KMS-11 (cell line): ENCODE results near the gene NLRC5.

Source experiments
- H2AFZ ChIP-seq: fragments of 200-600 bp; sonication (generic); 2 replicates; pipeline ENCODE4 v1.6.1; 2016; ENCODE audit warnings: antibody characterized with exemption, mixed run types, low read depth
- H3K27ac ChIP-seq: fragments of 200-600 bp; sonication (generic); 2 replicates; pipeline ENCODE4 v1.6.1; 2016; ENCODE audit warnings: mild to moderate bottlenecking, mixed run types
- H3K27me3 ChIP-seq: fragments of 200-600 bp; sonication (generic); 2 replicates; pipeline ENCODE4 v1.6.1; 2017; ENCODE audit warnings: mild to moderate bottlenecking, low read depth, mixed run types, moderate library complexity; ENCODE audit not compliant: insufficient read depth
- H3K36me3 ChIP-seq: fragments of 200-600 bp; sonication (generic); 2 replicates; pipeline ENCODE4 v1.6.1; 2017; ENCODE audit warnings: mild to moderate bottlenecking, mixed run types; ENCODE audit not compliant: insufficient read depth
- H3K4me1 ChIP-seq: fragments of 200-600 bp; sonication (generic); 2 replicates; pipeline ENCODE4 v1.6.1; 2016; ENCODE audit warnings: mild to moderate bottlenecking, low read depth, mixed run types; ENCODE audit not compliant: poor library complexity, severe bottlenecking
- H3K4me2 ChIP-seq: fragments of 200-600 bp; sonication (generic); 2 replicates; pipeline ENCODE4 v1.7.0; 2016; ENCODE audit warnings: mild to moderate bottlenecking, mixed run types
- H3K4me3 ChIP-seq: fragments of 200-600 bp; sonication (generic); IDR thresholded peaks from 2 replicates; pipeline ENCODE4 v1.6.1; 2017; ENCODE audit warnings: low read depth, low read length, mixed read lengths; ENCODE audit not compliant: insufficient read depth
- H3K79me2 ChIP-seq: fragments of 200-600 bp; sonication (generic); 2 replicates; pipeline ENCODE4 v1.6.1; 2016; ENCODE audit warnings: low read depth, mixed run types; ENCODE audit not compliant: insufficient read depth
- H3K9ac ChIP-seq: fragments of 200-600 bp; sonication (generic); 2 replicates; pipeline ENCODE4 v1.6.1; 2016; ENCODE audit warnings: mild to moderate bottlenecking, mixed run types
- H4K20me1 ChIP-seq: fragments of 200-600 bp; sonication (generic); 2 replicates; pipeline ENCODE4 v1.6.1; 2016; ENCODE audit warnings: mild to moderate bottlenecking, mixed run types; ENCODE audit not compliant: insufficient read depth
- CTCF ChIP-seq: fragments of 200-600 bp; sonication (generic); conservative IDR thresholded peaks from 2 replicates; pipeline ENCODE4 v1.6.1; 2017; ENCODE audit warnings: low read depth, mild to moderate bottlenecking, antibody characterized with exemption, low read length, moderate library complexity, mixed read lengths

NLRC5 gene

GRCh38 chr16:56969769-56970168 is 19.6 kb upstream of the NLRC5 start:
- H3K4me2 ChIP-seq: no peak overlapping the region
- no peak for TF ChIP-seq CTCF
- H3K4me3 ChIP-seq: no peak overlapping the region
- H3K9ac ChIP-seq: no peak overlapping the region
- H3K36me3 ChIP-seq: no peaks in the 10 kb centered on the region
- no peaks in the 10 kb centered on the region for H3K79me2 ChIP-seq
- peaks cover 4% of the 10 kb centered on the region for H3K4me1 ChIP-seq
- no peaks in the 10 kb centered on the region for H3K27me3 ChIP-seq
- H2AFZ ChIP-seq: no peak overlapping the region
- no peaks in the 10 kb centered on the region for H4K20me1 ChIP-seq
- H3K27ac ChIP-seq: no peak overlapping the region

GRCh38 chr16:56970934-56971767 is 18.2 kb upstream of the NLRC5 start:
- H3K27ac ChIP-seq: no peak overlapping the region
- no peak overlapping the region for H3K4me3 ChIP-seq
- H3K4me2 ChIP-seq: no peak overlapping the region
- H3K27me3 ChIP-seq: no peaks in the 10 kb centered on the region
- no peaks in the 10 kb centered on the region for H3K36me3 ChIP-seq
- no peaks in the 10 kb centered on the region for H4K20me1 ChIP-seq
- TF ChIP-seq CTCF: no peak
- H3K79me2 ChIP-seq: no peaks in the 10 kb centered on the region
- no peaks in the 10 kb centered on the region for H3K4me1 ChIP-seq
- no peak overlapping the region for H2AFZ ChIP-seq
- H3K9ac ChIP-seq: no peak overlapping the region

GRCh38 chr16:56971768-56972043 is 17.7 kb upstream of the NLRC5 start:
- H3K27me3 ChIP-seq: no peaks in the 10 kb centered on the region
- no peaks in the 10 kb centered on the region for H3K36me3 ChIP-seq
- H3K4me2 ChIP-seq: no peak overlapping the region
- H3K27ac ChIP-seq: no peak overlapping the region
- TF ChIP-seq CTCF: no peak
- no peaks in the 10 kb centered on the region for H3K79me2 ChIP-seq
- no peak overlapping the region for H3K4me3 ChIP-seq
- H2AFZ ChIP-seq: no peak overlapping the region
- no peaks in the 10 kb centered on the region for H4K20me1 ChIP-seq
- H3K4me1 ChIP-seq: no peaks in the 10 kb centered on the region
- no peak overlapping the region for H3K9ac ChIP-seq

- Histone ChIP-seq H3K27ac (no peak overlapping the region), H3K27me3 (no peaks in the 10 kb centered on the region), H3K79me2 (no peaks in the 10 kb centered on the region), H3K4me3 (no peak overlapping the region), H3K36me3 (no peaks in the 10 kb centered on the region), H3K4me2 (no peak overlapping the region), H4K20me1 (no peaks in the 10 kb centered on the region), H2AFZ (no peak overlapping the region), H3K4me1 (no peaks in the 10 kb centered on the region), H3K9ac (no peak overlapping the region)
- no peak for TF ChIP-seq CTCF
Observed at GRCh38 chr16:56972403-56973293, 16.7 kb upstream of the NLRC5 start.
